ENCODE results near the gene POLR3C. TPM values are rescaled to one million over a fixed set of nuclear protein-coding genes. Genes with fewer than 3 reads are reported as not detected.

POLR3C gene
- total and polyA plus RNA-seq, 2 of the 4 experiments (the other 2 are of a cell fraction): 47.0 to 94.1 TPM

DNA sequence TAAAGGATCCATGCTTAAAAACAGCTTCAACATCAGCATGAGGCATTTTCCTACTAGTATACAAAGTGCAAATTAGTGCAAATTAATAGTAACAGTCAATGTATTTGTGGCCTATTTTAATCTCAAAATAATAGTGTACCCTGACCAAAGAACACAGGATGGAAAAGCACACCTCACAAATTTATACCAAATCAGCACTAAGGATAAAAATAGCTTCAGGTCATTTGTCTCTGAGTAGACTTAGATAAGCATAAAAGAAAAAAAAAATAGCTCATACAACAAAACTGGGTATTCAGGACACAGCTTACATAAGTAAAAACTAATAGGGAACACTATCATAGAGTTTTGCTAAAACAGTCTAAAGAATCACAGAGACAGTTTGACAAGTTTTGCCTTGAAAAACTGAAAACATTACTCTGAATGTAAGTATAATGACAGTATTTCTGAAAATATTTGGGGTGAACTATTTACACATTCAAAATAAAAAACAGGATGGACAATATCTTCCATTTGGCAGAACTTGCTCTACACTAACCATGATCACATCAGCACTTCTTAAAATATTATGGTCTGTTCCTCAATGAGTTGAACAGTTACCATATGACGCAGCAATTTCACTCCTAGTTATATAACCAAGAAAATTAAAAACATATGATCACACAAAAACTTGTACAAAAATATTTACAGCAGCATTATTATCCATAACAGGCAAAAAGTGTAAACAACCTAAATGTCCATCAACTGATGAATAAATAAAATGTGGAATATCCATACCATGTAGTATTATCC, 46.4 kb upstream of the POLR3C start:
- no peak overlapping the region for H4K5ac ChIP-seq (ENCODE audit: low read depth, low read length)
- no peak overlapping the region for H4K91ac ChIP-seq (ENCODE audit: insufficient read depth, low read depth, low read length)
- intact Hi-C loops (cut with micrococcal nuclease): no loop called here
- no peaks in the 10 kb centered on the region for H3K27me3 ChIP-seq (ENCODE audit: control insufficient read depth, insufficient read depth, low read length)
- no peak overlapping the region for H3K4ac ChIP-seq (ENCODE audit: low read depth, low read length)
- no peak overlapping the region for H2BK120ac ChIP-seq (ENCODE audit: low read depth, low read length)
- H3K4me2 ChIP-seq (ENCODE audit: low read depth, low read length): no peak overlapping the region
- no peak overlapping the region for H2AFZ ChIP-seq (replicated peaks; ENCODE audit: low read length, poor library complexity)
- H4K8ac ChIP-seq (ENCODE audit: low read depth in 2 of 2, low read length in 2 of 2): no peak overlapping the region
- ATAC-seq (ENCODE audit: low read depth) (no peak), DNase-seq (no peak)
- no peak overlapping the region for H3K18ac ChIP-seq (ENCODE audit: low read depth, low read length)
- in situ Hi-C loops (cut with MboI; ENCODE audit: low sequenced_read_pairs): no loop called here
- no peak overlapping the region for H3K23ac ChIP-seq (ENCODE audit: low read depth, low read length)
- dilution Hi-C loops (cut with HindIII; ENCODE audit: low sequenced_read_pairs, unreplicated experiment): no loop called here
- no peak overlapping the region for H3K56ac ChIP-seq (ENCODE audit: extremely low read depth, insufficient read depth, low read length)
- ChIA-PET CTCF (no interaction called here), POLR2A (ENCODE audit: unreplicated experiment) (interaction anchor here (0.5 kb wide), 1 partner anchor 46 kb away, joined by 4 read pairs; the partner anchor contains the start of gene RNF115)
- H2BK20ac ChIP-seq (ENCODE audit: low read depth, low read length): no peak overlapping the region
- H3K36me3 ChIP-seq (ENCODE audit: control insufficient read depth, insufficient read depth, low read length): peaks cover 6% of the 10 kb centered on the region
- no peak overlapping the region for H3K4me3 ChIP-seq (ENCODE audit: insufficient read depth, low read depth, low read length)
- H2BK15ac ChIP-seq (ENCODE audit: low read depth, low read length): no peak overlapping the region
- H4K20me1 ChIP-seq (ENCODE audit: insufficient read depth, low read length): peaks cover 3% of the 10 kb centered on the region; the same call in 1 of the 2 replicates
- TF ChIP-seq CTCF (conservative IDR thresholded peaks at IDR 0.05; ENCODE audit: low read depth, low read length) (no peak), MAFK (IDR thresholded peaks at IDR 0.05; ENCODE audit: low read depth, low read length) (no peak), RFX5 (IDR thresholded peaks at IDR 0.05; ENCODE audit: low read depth, low read length) (no peak), CEBPB (IDR thresholded peaks at IDR 0.05; ENCODE audit: low read depth, low read length) (no peak), ELK1 (IDR thresholded peaks at IDR 0.05; ENCODE audit: borderline replicate concordance, low read depth, low read length) (no peak), USF2 (IDR thresholded peaks at IDR 0.05; ENCODE audit: low read depth, low read length) (no peak), POLR2A (IDR thresholded peaks at IDR 0.05; ENCODE audit: low read depth, low read length) (no peak), MXI1 (IDR thresholded peaks at IDR 0.05; ENCODE audit: borderline replicate concordance, low read depth, low read length) (no peak), NFE2L2 (IDR thresholded peaks at IDR 0.05; ENCODE audit: low read depth, low read length) (no peak), FOS (IDR thresholded peaks at IDR 0.05; ENCODE audit: low read depth, low read length) (no peak), BHLHE40 (IDR thresholded peaks at IDR 0.05; ENCODE audit: low read depth, low read length) (no peak), MAZ (IDR thresholded peaks at IDR 0.05; ENCODE audit: borderline replicate concordance, low read depth, low read length) (no peak), SMC3 (IDR thresholded peaks at IDR 0.05; ENCODE audit: low read depth, low read length) (no peak), CHD1 (IDR thresholded peaks at IDR 0.05; ENCODE audit: low read depth, low read length) (no peak), RAD21 (IDR thresholded peaks at IDR 0.05; ENCODE audit: low read length) (no peak)
- H3K9ac ChIP-seq (ENCODE audit: low read depth, low read length): no peak overlapping the region
- no peak overlapping the region for H3K27ac ChIP-seq (ENCODE audit: insufficient read depth, low read length)
- no peak overlapping the region for H2AK9ac ChIP-seq (replicated peaks; ENCODE audit: low read depth, low read length, poor library complexity)
- H3K14ac ChIP-seq (replicated peaks; ENCODE audit: low read depth, low read length): no peak overlapping the region
- H3K9me3 ChIP-seq (ENCODE audit: control insufficient read depth, insufficient read depth, low read length): no peaks in the 10 kb centered on the region
- peaks cover 7% of the 10 kb centered on the region for H3K4me1 ChIP-seq (ENCODE audit: control insufficient read depth, insufficient read depth, low read length)
- H3K79me1 ChIP-seq (ENCODE audit: low read depth in 1 of 2, low read length in 2 of 2): peaks cover 33 to 59% of the 10 kb centered on the region in 2 experiments
- no peak overlapping the region for H2BK5ac ChIP-seq (ENCODE audit: low read depth, low read length, poor library complexity, severe bottlenecking)
- H2AK5ac ChIP-seq (ENCODE audit: low read depth, low read length): no peak overlapping the region
- no CpG with 5 or more reads among the region's 1 CpG for WGBS, 2 experiments (ENCODE audit: extremely low coverage in 2 of 2, insufficient read length in 1 of 2)
- peaks cover 11% of the 10 kb centered on the region for H3K9me1 ChIP-seq (ENCODE audit: insufficient read depth, low read length)
- BruUV-seq (replicated peaks): no TSS peak
